Endothelial cell of umbilical vein (primary cell): ENCODE results near the gene FMN1. TPM values are rescaled to one million over a fixed set of nuclear protein-coding genes. Genes with fewer than 3 reads are reported as not detected.

ENCODE experiments used
- BruUV-seq: library from RNA; stranded (reverse); fragments of 400-500 nt; replicated peaks from 2 replicates; lab custom pipeline; 2021; lab: Mats Ljungman, UMichigan
- CTCF ChIA-PET: fragments of 300-600, 350-600 bp; sonication (Branson Sonifier 250); formaldehyde crosslinking; loops from one replicate; lab custom pipeline; 2021; ENCODE audit warnings: antibody characterized with exemption, inconsistent platforms; lab: Charles Lee
- POLR2A ChIA-PET: fragments of 300-600, 350-600 bp; sonication (Branson Sonifier 250); formaldehyde crosslinking; loops from one replicate; lab custom pipeline; 2021; ENCODE audit warnings: antibody characterized with exemption, inconsistent platforms; lab: Charles Lee
- DNase-seq: peaks from one replicate; pipeline ENCODE4 v3.0.0-alpha.2; 2011; ENCODE audit warnings: low read depth, low spot score
- FAIRE-seq: peaks from 2 replicates; lab custom pipeline; 2011; peaks lifted over from hg19 to GRCh38; lab: Jason Lieb, UNC
- H2AFZ ChIP-seq: 2 replicates; pipeline ENCODE4 v1.6.0; 2012; ENCODE audit warnings: low read depth, low read length, control low read depth, inconsistent platforms
- H3K27ac ChIP-seq: 2 replicates; pipeline ENCODE4 v1.5.1; 2011; ENCODE audit warnings: low read depth, mild to moderate bottlenecking, control low read depth, low read length, moderate library complexity; ENCODE audit not compliant: insufficient read depth
- H3K27me3 ChIP-seq, 2 experiments: 2 replicates each; pipeline versions ENCODE4 v1.6.0 to v1.6.1; 2011; ENCODE audit warnings: low read length in 2 of 2, mixed read lengths in 1 of 2; ENCODE audit not compliant: control insufficient read depth in 2 of 2, insufficient read depth in 2 of 2
- H3K36me3 ChIP-seq, 2 experiments: 2 replicates in 1 of 2; 3 replicates in 1 of 2; pipeline ENCODE4 v1.5.1; 2011; ENCODE audit warnings: low read length in 2 of 2, mild to moderate bottlenecking in 1 of 2, moderate library complexity in 1 of 2; ENCODE audit not compliant: control insufficient read depth in 2 of 2, insufficient read depth in 2 of 2; ENCODE audit errors: extremely low read depth in 1 of 2
- H3K4me1 ChIP-seq: 3 replicates; pipeline ENCODE4 v1.5.1; 2011; ENCODE audit warnings: mild to moderate bottlenecking, low read length; ENCODE audit not compliant: control insufficient read depth, insufficient read depth; ENCODE audit errors: extremely low read depth
- H3K4me2 ChIP-seq: 2 replicates; pipeline ENCODE4 v1.6.1; 2011; ENCODE audit warnings: low read length, control low read depth, mixed read lengths; ENCODE audit not compliant: insufficient read depth
- H3K4me3 ChIP-seq, 3 experiments: fragments of 200-600 bp in 1 of 3; sonication (generic), shearing (Covaris generic) in 1 of 3; replicated peaks in 1 of 3; 2 replicates each; pipeline ENCODE4 v1.5.1; 2011 to 2016; ENCODE audit warnings: control low read depth in 3 of 3, low read length in 3 of 3, mild to moderate bottlenecking in 2 of 3, inconsistent platforms in 1 of 3, low read depth in 1 of 3, moderate library complexity in 1 of 3; ENCODE audit not compliant: insufficient read depth in 1 of 3
- H3K79me2 ChIP-seq: 2 replicates; pipeline ENCODE4 v1.6.0; 2012; ENCODE audit warnings: low read length, inconsistent platforms; ENCODE audit not compliant: control insufficient read depth, insufficient read depth
- H3K9ac ChIP-seq: replicated peaks from 2 replicates; pipeline ENCODE3; 2011; ENCODE audit warnings: low read length, control low read depth; ENCODE audit not compliant: insufficient read depth; ENCODE audit errors: extremely low read depth
- H3K9me1 ChIP-seq: replicated peaks from 3 replicates; pipeline ENCODE4 v1.6.0; 2011; ENCODE audit warnings: mild to moderate bottlenecking, low read length; ENCODE audit not compliant: control insufficient read depth, insufficient read depth; ENCODE audit errors: extremely low read depth
- H3K9me3 ChIP-seq: replicated peaks from 2 replicates; pipeline ENCODE4 v1.5.1; 2012; ENCODE audit warnings: low read length, inconsistent platforms; ENCODE audit not compliant: control insufficient read depth, insufficient read depth
- H4K20me1 ChIP-seq: replicated peaks from 2 replicates; pipeline ENCODE3; 2011; ENCODE audit warnings: mild to moderate bottlenecking, low read length; ENCODE audit not compliant: control insufficient read depth, insufficient read depth; ENCODE audit errors: extremely low read depth
- EZH2 ChIP-seq: IDR thresholded peaks from 2 replicates; pipeline ENCODE4 v1.6.1; 2012; ENCODE audit warnings: borderline replicate concordance, low read depth, mild to moderate bottlenecking, moderate library complexity, low read length, inconsistent platforms; ENCODE audit not compliant: severe bottlenecking
- FOS ChIP-seq: IDR thresholded peaks from 2 replicates; pipeline ENCODE4 v1.6.1; 2011; ENCODE audit warnings: mild to moderate bottlenecking, low read length, moderate library complexity, borderline replicate concordance; ENCODE audit not compliant: insufficient read depth
- GATA2 ChIP-seq: IDR thresholded peaks from 2 replicates; pipeline ENCODE4 v1.7.0; 2011; ENCODE audit warnings: low read depth, mild to moderate bottlenecking, moderate library complexity, mixed read lengths, low read length; ENCODE audit not compliant: insufficient read length, insufficient read depth
- JUN ChIP-seq: IDR thresholded peaks from 2 replicates; pipeline ENCODE4 v1.6.1; 2011; ENCODE audit warnings: borderline replicate concordance, low read depth; ENCODE audit not compliant: insufficient read length, insufficient read depth
- MYC ChIP-seq: IDR thresholded peaks from one replicate; pipeline ENCODE4 v1.6.1; 2011; ENCODE audit warnings: mild to moderate bottlenecking, low read depth, low read length
- POLR2A ChIP-seq: IDR thresholded peaks from 2 replicates; pipeline ENCODE4 v1.6.1; 2012; ENCODE audit warnings: low read depth, mild to moderate bottlenecking, control low read depth, low read length
- POLR2AphosphoS5 ChIP-seq: IDR thresholded peaks from 2 replicates; pipeline ENCODE4 v1.6.1; 2012; ENCODE audit warnings: low read depth, mild to moderate bottlenecking, control low read depth, low read length, moderate library complexity; ENCODE audit not compliant: insufficient read depth
- dilution Hi-C: fragments of 300-500 bp; cut with MboI; formaldehyde crosslinking; loops from one replicate; pipeline ENCODE4 v1.15.0; 2019; ENCODE audit warnings: low sequenced_read_pairs; ENCODE audit not compliant: extremely low pct_ligation_motif_present
- intact Hi-C: fragments of 100-400 bp; cut with micrococcal nuclease; formaldehyde crosslinking; loops from one replicate; pipeline ENCODE4 v1.10.0; 2022
- polyA plus RNA-seq, 4 experiments: library from polyadenylated mRNA; depleted of rRNA in 3 of 4; stranded (reverse) in 3 of 4; unstranded in 1 of 4; fragments of >200 nt; gene quantifications; 2 replicates each; pipeline versions ENCODE4 v1.2.1 to v1.2.3, GENCODE V29; 2011 to 2012; ENCODE audit warnings: missing spikeins in 1 of 4
- total RNA-seq: library from RNA; stranded (reverse); gene quantifications from 2 replicates; pipeline ENCODE4 v1.2.3, GENCODE V29; 2021
- TF ChIP-seq, protein P1 (sequence below), 2 donors: IDR thresholded peaks; 1 replicate in 1 of 2; 2 replicates in 1 of 2; pipeline ENCODE4 v1.5.1; 2011; ENCODE audit warnings: low read length in 2 of 2, mild to moderate bottlenecking in 2 of 2, moderate library complexity in 2 of 2, control low read depth in 1 of 2, inconsistent platforms in 1 of 2, low read depth in 1 of 2; ENCODE audit not compliant: insufficient read depth in 1 of 2; ENCODE audit errors: extremely low read depth in 1 of 2
- TF ChIP-seq, protein P2 (sequence below): IDR thresholded peaks from 2 replicates; pipeline ENCODE4 v1.6.1; 2011; ENCODE audit not compliant: insufficient read depth, insufficient read length

The FMN1 gene
- total and polyA plus RNA-seq, 2 donors (not counting 3 experiments of a cell fraction or from before 2014, with no cell fraction given) = 0.01 to 0.29 TPM

DNA sequence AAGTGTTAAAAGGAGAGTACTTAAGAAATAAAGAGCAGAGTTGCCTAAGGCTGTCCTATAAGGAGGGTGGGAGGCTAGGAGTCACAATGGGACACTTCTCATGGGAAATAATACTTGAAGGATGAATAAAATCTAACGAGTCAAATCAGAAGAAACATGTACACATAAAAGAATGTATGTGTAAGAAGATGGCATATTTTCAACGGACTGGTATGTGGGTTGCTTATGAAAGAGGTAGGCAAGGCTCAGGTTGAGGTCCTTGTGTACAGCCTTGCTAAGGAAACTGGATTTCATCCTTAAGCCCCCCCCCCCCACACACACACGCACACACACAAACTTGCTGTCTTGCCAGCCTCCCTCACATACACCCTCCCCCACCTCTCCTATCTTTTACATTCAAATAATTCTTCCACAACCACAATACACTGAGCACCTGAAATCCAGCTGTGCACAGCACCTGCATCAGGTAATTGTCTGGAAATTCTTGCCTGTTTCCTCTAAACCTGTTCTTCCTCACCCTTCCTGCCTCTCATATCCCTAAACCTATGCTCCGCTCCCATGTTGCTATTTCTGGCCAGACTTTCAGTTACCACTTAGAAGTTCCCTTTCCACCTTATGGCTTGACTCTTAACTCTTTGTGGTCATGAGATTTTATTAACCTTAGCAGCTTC is 79.2 kb downstream of the FMN1 start:
- CTCF ChIA-PET = no interaction called here
- dilution Hi-C loops = no loop called here
- DNase-seq = no peak

More for the DNA sequence above, 79.2 kb downstream of the FMN1 start:
- Histone ChIP-seq H3K4me1 (peaks cover 5% of the 10 kb centered on the region), H4K20me1 (no peaks in the 10 kb centered on the region), H3K4me3 (no peak overlapping the region), H3K9ac (no peak overlapping the region), H3K9me3 (no peaks in the 10 kb centered on the region), H3K27ac (no peak overlapping the region), H3K36me3 (no peaks in the 10 kb centered on the region), H3K27me3 (no peaks in the 10 kb centered on the region), H3K9me1 (no peaks in the 10 kb centered on the region), H3K79me2 (no peaks in the 10 kb centered on the region), H3K4me2 (no peak overlapping the region), H2AFZ (no peak overlapping the region)
- POLR2A ChIA-PET = no interaction called here
- intact Hi-C loops = no loop called here
- FAIRE-seq = no peak
- no TSS peak for BruUV-seq
- TF ChIP-seq MYC (no peak), GATA2 (no peak), EZH2 (no peak), FOS (no peak), POLR2AphosphoS5 (no peak), JUN (no peak), POLR2A (no peak)
- TF ChIP-seq, protein P1, sequence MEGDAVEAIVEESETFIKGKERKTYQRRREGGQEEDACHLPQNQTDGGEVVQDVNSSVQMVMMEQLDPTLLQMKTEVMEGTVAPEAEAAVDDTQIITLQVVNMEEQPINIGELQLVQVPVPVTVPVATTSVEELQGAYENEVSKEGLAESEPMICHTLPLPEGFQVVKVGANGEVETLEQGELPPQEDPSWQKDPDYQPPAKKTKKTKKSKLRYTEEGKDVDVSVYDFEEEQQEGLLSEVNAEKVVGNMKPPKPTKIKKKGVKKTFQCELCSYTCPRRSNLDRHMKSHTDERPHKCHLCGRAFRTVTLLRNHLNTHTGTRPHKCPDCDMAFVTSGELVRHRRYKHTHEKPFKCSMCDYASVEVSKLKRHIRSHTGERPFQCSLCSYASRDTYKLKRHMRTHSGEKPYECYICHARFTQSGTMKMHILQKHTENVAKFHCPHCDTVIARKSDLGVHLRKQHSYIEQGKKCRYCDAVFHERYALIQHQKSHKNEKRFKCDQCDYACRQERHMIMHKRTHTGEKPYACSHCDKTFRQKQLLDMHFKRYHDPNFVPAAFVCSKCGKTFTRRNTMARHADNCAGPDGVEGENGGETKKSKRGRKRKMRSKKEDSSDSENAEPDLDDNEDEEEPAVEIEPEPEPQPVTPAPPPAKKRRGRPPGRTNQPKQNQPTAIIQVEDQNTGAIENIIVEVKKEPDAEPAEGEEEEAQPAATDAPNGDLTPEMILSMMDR (IDR thresholded peaks at IDR 0.05; ENCODE audit: extremely low read depth in 1 of 2, insufficient read depth in 1 of 2, low read depth in 1 of 2, low read length in 2 of 2) = no peak
- TF ChIP-seq, protein P2, sequence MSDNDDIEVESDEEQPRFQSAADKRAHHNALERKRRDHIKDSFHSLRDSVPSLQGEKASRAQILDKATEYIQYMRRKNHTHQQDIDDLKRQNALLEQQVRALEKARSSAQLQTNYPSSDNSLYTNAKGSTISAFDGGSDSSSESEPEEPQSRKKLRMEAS = no peak
